ENCODE data around the gene RPL31.

RPL31 gene

GRCh38 chr2:101001691-101002561 lies at the start of gene RPL31:
RPL31 (plus strand) TSS chr2:101002289; CDS start chr2:101002702, 413 bp downstream.
- peak within 1 kb of the TSS; percentile 85 to 89 for H3K27ac ChIP-seq
- H3K4me3 ChIP-seq = peak within 1 kb of the TSS; percentile 80
- TF ChIP-seq, protein P1, sequence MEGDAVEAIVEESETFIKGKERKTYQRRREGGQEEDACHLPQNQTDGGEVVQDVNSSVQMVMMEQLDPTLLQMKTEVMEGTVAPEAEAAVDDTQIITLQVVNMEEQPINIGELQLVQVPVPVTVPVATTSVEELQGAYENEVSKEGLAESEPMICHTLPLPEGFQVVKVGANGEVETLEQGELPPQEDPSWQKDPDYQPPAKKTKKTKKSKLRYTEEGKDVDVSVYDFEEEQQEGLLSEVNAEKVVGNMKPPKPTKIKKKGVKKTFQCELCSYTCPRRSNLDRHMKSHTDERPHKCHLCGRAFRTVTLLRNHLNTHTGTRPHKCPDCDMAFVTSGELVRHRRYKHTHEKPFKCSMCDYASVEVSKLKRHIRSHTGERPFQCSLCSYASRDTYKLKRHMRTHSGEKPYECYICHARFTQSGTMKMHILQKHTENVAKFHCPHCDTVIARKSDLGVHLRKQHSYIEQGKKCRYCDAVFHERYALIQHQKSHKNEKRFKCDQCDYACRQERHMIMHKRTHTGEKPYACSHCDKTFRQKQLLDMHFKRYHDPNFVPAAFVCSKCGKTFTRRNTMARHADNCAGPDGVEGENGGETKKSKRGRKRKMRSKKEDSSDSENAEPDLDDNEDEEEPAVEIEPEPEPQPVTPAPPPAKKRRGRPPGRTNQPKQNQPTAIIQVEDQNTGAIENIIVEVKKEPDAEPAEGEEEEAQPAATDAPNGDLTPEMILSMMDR (IDR thresholded peaks at IDR 0.05) = no peak
- DNase-seq (ENCODE audit: low spot score) = peak; percentile 95

- Histone ChIP-seq H3K27ac (no peak overlapping the region), H3K4me3 (no peak overlapping the region)
- TF ChIP-seq, protein P1 (IDR thresholded peaks at IDR 0.05) = no peak
- no peak for DNase-seq (ENCODE audit: low spot score)
Measured at GRCh38 chr2:100952512-100952911, 49.6 kb upstream of the RPL31 start.

DNA sequence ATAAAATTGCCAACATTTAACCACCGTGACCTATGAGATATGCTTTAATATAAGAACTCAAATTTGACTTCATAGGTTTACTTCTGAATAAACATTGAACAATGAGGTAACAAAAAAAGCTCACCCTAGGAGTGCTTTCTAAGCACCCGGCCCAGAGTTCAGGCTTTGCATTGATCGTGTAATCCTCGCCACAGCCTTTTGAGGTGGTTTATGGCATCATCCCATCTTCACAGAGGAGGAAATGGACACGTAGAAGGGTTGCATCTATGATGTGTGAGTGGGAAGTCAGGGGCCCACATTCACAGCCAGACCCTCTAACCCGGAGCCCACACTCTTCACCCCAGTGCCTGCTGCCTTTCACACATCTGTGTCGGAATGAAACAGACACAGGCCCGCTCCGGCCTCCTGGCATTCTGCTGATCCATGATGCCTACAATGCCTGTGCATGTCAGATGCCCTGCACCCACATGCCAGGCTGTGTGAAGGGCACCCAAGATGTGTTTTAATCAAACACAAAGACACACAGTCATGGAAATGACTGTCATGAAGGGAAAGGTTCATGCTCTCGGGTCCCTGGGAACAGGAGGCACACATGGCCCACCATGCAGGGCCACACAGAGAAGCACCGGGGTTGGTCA lies 48.6 kb upstream of the RPL31 start:
- no peak for DNase-seq (ENCODE audit: low spot score)
- no peak overlapping the region for H3K4me3 ChIP-seq
- no peak overlapping the region for H3K27ac ChIP-seq
- TF ChIP-seq, protein P1 (IDR thresholded peaks at IDR 0.05) = no peak

DNA sequence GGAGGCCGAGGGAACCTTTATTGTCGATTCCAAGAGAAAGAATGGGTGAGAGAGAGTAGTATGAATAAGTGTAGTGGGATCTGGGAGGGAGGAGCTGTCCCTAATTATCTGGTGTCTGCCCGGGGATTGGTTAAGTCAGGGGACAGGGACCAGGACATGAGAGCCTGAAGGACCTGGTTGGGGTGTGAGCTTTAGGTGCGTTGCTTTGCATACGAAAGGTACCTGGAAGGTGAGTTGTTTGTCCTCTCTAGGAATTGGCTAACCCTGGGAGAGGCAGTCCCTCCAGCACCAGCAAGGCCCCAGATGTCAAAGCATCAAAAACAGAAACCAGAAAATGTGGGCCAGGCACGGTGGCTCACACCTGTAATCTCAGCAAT lies 48.1 kb upstream of the RPL31 start:
- H3K27ac ChIP-seq = no peak overlapping the region
- DNase-seq (ENCODE audit: low spot score) = no peak
- TF ChIP-seq, protein P1 (IDR thresholded peaks at IDR 0.05) = no peak
- H3K4me3 ChIP-seq = no peak overlapping the region

- no peak overlapping the region for H3K4me3 ChIP-seq
- no peak for DNase-seq (ENCODE audit: low spot score)
- H3K27ac ChIP-seq = no peak overlapping the region
- TF ChIP-seq, protein P1 (IDR thresholded peaks at IDR 0.05) = no peak
Measured at GRCh38 chr2:100955226-100955625, 46.9 kb upstream of the RPL31 start.

GRCh38 chr2:100956081-100956480 lies 46.0 kb upstream of the RPL31 start:
- Histone ChIP-seq H3K4me3 (no peak overlapping the region), H3K27ac (no peak overlapping the region)
- TF ChIP-seq, protein P1 (IDR thresholded peaks at IDR 0.05) = no peak
- no peak for DNase-seq (ENCODE audit: low spot score)
